Measurements from ENCODE around the gene SHF. TPM values are rescaled to one million over a fixed set of nuclear protein-coding genes. Genes with fewer than 3 reads are reported as not detected.

Gene SHF
- total RNA-seq, 1 donor from 2014 or later = 4.4 TPM

- intact Hi-C loops (cut with micrococcal nuclease) = no loop called here
- Histone ChIP-seq H3K27ac (replicated peaks) (no peak overlapping the region), H3K36me3 (no peaks in the 10 kb centered on the region), H3K9me3 (replicated peaks) (no peaks in the 10 kb centered on the region), H3K4me3 (peak overlapping the region; percentile 63), H3K27me3 (ENCODE audit: low read depth) (peaks cover 81% of the 10 kb centered on the region), H3K4me1 (peaks cover 24% of the 10 kb centered on the region)
- TF ChIP-seq CTCF (IDR thresholded peaks at IDR 0.05; ENCODE audit: borderline replicate concordance) = no peak
- no peak for DNase-seq
Measured at GRCh38 chr15:45130291-45131000, 57.3 kb downstream of the SHF start.

- intact Hi-C loops (cut with micrococcal nuclease) = no loop called here
- peak; percentile 51 for DNase-seq
- Histone ChIP-seq H3K36me3 (no peaks in the 10 kb centered on the region), H3K27ac (replicated peaks) (no peak within 1 kb of the TSS), H3K27me3 (ENCODE audit: low read depth) (peaks cover 81% of the 10 kb centered on the region), H3K9me3 (replicated peaks) (no peaks in the 10 kb centered on the region), H3K4me1 (peaks cover 17% of the 10 kb centered on the region), H3K4me3 (peak within 1 kb of the TSS; percentile 63)
- no peak for TF ChIP-seq CTCF (IDR thresholded peaks at IDR 0.05; ENCODE audit: borderline replicate concordance)
Measured at GRCh38 chr15:45129651-45130129, 58.1 kb downstream of the SHF start, which contains the start of the genes DUOX1 and DUOXA1. Gene DUOX1 (plus strand): TSS chr15:45129994. CDS start chr15:45131967, 1,973 bp downstream. Gene DUOXA1 (minus strand): TSS chr15:45129879. CDS start chr15:45123014, 6,865 bp downstream.

GRCh38 chr15:45128971-45129639 is 58.7 kb downstream of the SHF start:
- DNase-seq = no peak
- Histone ChIP-seq H3K27me3 (ENCODE audit: low read depth) (peaks cover 80% of the 10 kb centered on the region), H3K4me1 (peaks cover 17% of the 10 kb centered on the region)

GRCh38 chr15:45126535-45127158 is 61.1 kb downstream of the SHF start:
- DNase-seq = no peak
- TF ChIP-seq CTCF (IDR thresholded peaks at IDR 0.05; ENCODE audit: borderline replicate concordance) = peak; percentile 67
- intact Hi-C loops (cut with micrococcal nuclease) = no loop called here
- H3K4me3 ChIP-seq = no peak overlapping the region
- H3K4me1 ChIP-seq = peaks cover 17% of the 10 kb centered on the region
- no peak overlapping the region for H3K27ac ChIP-seq (replicated peaks)
- peaks cover 86% of the 10 kb centered on the region for H3K27me3 ChIP-seq (ENCODE audit: low read depth)
- no peaks in the 10 kb centered on the region for H3K9me3 ChIP-seq (replicated peaks)
- no peaks in the 10 kb centered on the region for H3K36me3 ChIP-seq

More at GRCh38 chr15:45128971-45129639, 58.7 kb downstream of the SHF start:
- Histone ChIP-seq H3K9me3 (replicated peaks) (no peaks in the 10 kb centered on the region), H3K36me3 (no peaks in the 10 kb centered on the region), H3K4me3 (peak overlapping the region; percentile 63), H3K27ac (replicated peaks) (no peak overlapping the region)
- TF ChIP-seq CTCF (IDR thresholded peaks at IDR 0.05; ENCODE audit: borderline replicate concordance) = no peak
- intact Hi-C loops (cut with micrococcal nuclease) = no loop called here

- TF ChIP-seq CTCF (IDR thresholded peaks at IDR 0.05; ENCODE audit: borderline replicate concordance) = no peak
- H3K4me1 ChIP-seq = no peaks in the 10 kb centered on the region
- H3K27ac ChIP-seq (replicated peaks) = no peak overlapping the region
- intact Hi-C loops (cut with micrococcal nuclease) = no loop called here
- no peak overlapping the region for H3K4me3 ChIP-seq
- H3K9me3 ChIP-seq (replicated peaks) = no peaks in the 10 kb centered on the region
- H3K27me3 ChIP-seq (ENCODE audit: low read depth) = peaks cover 85% of the 10 kb centered on the region
- no peaks in the 10 kb centered on the region for H3K36me3 ChIP-seq
- DNase-seq = no peak
Measured at GRCh38 chr15:45123397-45123796, 64.4 kb downstream of the SHF start.

Data from left ventricle myocardium inferior (tissue), 1 donor.